Neural cell (in vitro differentiated cells): ENCODE data around the gene TRMT10B.

ENCODE experiments used
- CTCF ChIP-seq: fragments of 450-650 bp; IDR thresholded peaks from 2 replicates; pipeline ENCODE4 v1.5.1; 2014; ENCODE audit warnings: antibody characterized with exemption, mild to moderate bottlenecking, moderate library complexity; ENCODE audit not compliant: poor library complexity, severe bottlenecking
- EZH2 ChIP-seq: fragments of 200-600, 300-800 bp; shearing (Covaris generic), sonication (generic); IDR thresholded peaks from 2 replicates; pipeline ENCODE4 v1.6.1; 2014; ENCODE audit warnings: antibody characterized with exemption, low read length, borderline replicate concordance, mild to moderate bottlenecking; ENCODE audit not compliant: insufficient read depth, poor library complexity, severe bottlenecking
- MXI1 ChIP-seq: fragments of 450-650 bp; conservative IDR thresholded peaks from 2 replicates; pipeline ENCODE4 v1.6.1; 2014; ENCODE audit warnings: antibody characterized with exemption, mild to moderate bottlenecking; ENCODE audit not compliant: poor library complexity, severe bottlenecking
- POLR2AphosphoS5 ChIP-seq: IDR thresholded peaks from 2 replicates; pipeline ENCODE4 v1.6.1; 2012
- SMC3 ChIP-seq: fragments of 450-650 bp; conservative IDR thresholded peaks from 2 replicates; pipeline ENCODE4 v1.6.1; 2014; ENCODE audit warnings: antibody characterized with exemption, mild to moderate bottlenecking, moderate library complexity; ENCODE audit not compliant: poor library complexity
- TAF1 ChIP-seq: IDR thresholded peaks from 2 replicates; pipeline ENCODE4 v1.6.1; 2012; ENCODE audit warnings: low read depth
- TF ChIP-seq, protein P1 (sequence below): IDR thresholded peaks from 2 replicates; pipeline ENCODE4 v1.6.1; 2012; ENCODE audit warnings: borderline replicate concordance

DNA sequence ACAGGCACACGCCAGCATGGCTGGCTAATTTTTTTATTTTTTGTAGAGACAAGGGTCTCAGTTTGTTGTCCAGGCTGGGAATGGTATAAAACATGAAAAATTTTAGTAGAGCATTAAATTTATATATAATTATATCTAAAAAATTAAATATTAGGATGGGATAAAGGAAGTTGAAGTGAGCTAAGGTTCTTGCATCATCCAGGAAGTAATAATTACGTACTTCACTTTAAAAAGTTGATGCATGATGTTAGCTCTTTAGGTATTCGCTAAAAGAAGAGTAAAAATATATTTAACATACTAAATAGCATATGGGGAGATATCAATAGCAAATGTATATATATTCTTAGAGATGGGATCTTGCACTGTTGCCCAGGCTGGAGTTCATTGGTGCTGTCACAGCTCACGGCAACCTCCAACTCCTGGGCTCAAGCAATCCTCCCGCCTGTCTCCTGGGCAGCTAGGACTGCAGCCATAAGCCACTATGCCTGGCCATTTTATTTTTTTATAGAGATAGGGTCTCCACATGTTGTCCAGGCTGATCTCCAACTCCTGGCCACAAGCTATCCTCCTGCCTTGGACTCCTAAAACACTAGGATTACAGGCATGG lies 59.3 kb downstream of the TRMT10B start:
- TF ChIP-seq CTCF (no peak), MXI1 (no peak), POLR2AphosphoS5 (no peak), SMC3 (no peak), TAF1 (no peak), EZH2 (no peak)
- TF ChIP-seq, protein P1, sequence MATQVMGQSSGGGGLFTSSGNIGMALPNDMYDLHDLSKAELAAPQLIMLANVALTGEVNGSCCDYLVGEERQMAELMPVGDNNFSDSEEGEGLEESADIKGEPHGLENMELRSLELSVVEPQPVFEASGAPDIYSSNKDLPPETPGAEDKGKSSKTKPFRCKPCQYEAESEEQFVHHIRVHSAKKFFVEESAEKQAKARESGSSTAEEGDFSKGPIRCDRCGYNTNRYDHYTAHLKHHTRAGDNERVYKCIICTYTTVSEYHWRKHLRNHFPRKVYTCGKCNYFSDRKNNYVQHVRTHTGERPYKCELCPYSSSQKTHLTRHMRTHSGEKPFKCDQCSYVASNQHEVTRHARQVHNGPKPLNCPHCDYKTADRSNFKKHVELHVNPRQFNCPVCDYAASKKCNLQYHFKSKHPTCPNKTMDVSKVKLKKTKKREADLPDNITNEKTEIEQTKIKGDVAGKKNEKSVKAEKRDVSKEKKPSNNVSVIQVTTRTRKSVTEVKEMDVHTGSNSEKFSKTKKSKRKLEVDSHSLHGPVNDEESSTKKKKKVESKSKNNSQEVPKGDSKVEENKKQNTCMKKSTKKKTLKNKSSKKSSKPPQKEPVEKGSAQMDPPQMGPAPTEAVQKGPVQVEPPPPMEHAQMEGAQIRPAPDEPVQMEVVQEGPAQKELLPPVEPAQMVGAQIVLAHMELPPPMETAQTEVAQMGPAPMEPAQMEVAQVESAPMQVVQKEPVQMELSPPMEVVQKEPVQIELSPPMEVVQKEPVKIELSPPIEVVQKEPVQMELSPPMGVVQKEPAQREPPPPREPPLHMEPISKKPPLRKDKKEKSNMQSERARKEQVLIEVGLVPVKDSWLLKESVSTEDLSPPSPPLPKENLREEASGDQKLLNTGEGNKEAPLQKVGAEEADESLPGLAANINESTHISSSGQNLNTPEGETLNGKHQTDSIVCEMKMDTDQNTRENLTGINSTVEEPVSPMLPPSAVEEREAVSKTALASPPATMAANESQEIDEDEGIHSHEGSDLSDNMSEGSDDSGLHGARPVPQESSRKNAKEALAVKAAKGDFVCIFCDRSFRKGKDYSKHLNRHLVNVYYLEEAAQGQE: no peak
